Stimulated activated naive CD8-positive, alpha-beta T cell treated with anti-CD3 and anti-CD28 coated beads, Interleukin-15, amount 100 ng/mL, for 72 hours (primary cell): Measurements from ENCODE around the gene USP14.
"Not testable (repeated sequence)": the region's sequence is repeated elsewhere in the genome, so short reads cannot be mapped to it uniquely, and the experiment has no call there.

Source experiments
- ATAC-seq: fragments of 150-1000 bp; cut with Tn5 transposase; 2 replicates; pipeline ENCODE4 v1.10.0; 2021; ENCODE audit warnings: mild to moderate bottlenecking, moderate library complexity
- DNase-seq, 2 donors: peaks; one replicate each; pipeline ENCODE4 v3.0.0; 2021 to 2022
- H3K27ac Mint-ChIP-seq, 2 donors: one replicate each; pipeline ENCODE4 v1.8.0; 2022; ENCODE audit warnings: mild to moderate bottlenecking in 2 of 2, mixed read lengths in 2 of 2, moderate library complexity in 2 of 2
- H3K27me3 Mint-ChIP-seq: one replicate; pipeline ENCODE4 v1.8.0; 2022; ENCODE audit warnings: mixed read lengths
- H3K4me1 Mint-ChIP-seq: one replicate; pipeline ENCODE4 v1.8.0; 2022; ENCODE audit warnings: mild to moderate bottlenecking, mixed read lengths
- H3K4me3 Mint-ChIP-seq, 2 donors: one replicate each; pipeline ENCODE4 v1.8.0; 2022; ENCODE audit warnings: mild to moderate bottlenecking in 2 of 2, mixed read lengths in 2 of 2, moderate library complexity in 1 of 2
- H3K9me3 Mint-ChIP-seq, 2 donors: one replicate each; pipeline ENCODE4 v1.8.0; 2022; ENCODE audit warnings: mixed read lengths in 2 of 2

USP14 gene

DNA sequence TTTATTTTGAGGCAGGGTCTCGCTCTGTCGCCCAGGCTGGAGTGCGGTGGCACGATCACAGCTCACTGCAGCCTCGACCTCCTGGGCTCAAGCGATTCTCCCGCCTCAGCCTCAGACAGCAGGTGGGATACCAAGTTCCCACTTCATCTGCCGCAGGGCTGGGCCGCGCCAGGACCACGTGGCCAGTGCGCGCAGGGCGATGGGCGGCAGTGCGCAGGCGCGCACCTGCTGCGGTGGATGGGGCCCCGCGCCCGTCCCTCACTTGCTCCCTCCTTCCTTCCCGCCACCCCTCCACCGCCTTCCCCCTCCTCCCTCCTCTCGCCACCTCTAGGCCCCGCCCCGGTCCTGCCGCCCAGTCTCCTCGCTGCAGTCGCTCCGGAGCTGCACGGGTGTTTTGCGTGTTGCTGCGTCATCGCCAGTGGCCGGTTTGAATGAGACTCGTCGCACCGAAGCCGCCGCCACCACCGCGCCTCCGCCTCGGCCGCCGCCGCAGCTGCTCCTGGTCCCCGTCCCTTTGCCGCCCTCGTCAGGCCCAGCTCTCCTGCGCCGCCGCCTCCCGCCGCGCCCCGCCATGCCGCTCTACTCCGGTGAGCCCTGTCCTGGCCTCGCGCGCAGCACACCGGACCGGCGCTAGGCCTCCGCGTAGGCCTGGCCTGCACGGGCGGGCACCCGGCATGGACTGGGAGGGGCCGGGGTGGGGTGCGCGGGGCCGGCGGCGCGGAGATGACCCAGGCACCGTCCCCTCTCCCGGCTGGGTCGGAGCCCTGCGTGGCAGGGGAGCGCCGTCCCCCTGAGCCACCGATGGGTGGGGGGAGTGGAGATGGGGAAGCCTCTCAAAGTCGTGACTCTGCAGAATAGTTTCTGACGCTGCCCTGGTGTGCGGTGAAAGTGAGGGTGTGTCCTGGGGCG lies at the start of gene USP14:
USP14 (plus strand) TSS at position 430 of the 909 bp plus-strand sequence; CDS start at position 572, 142 bp downstream.
- Mint-ChIP-seq H3K27me3 (no peaks in the 10 kb centered on the region), H3K4me1 (peaks cover 41% of the 10 kb centered on the region), H3K27ac (peak within 1 kb of the TSS; percentile 93 to 97), H3K9me3 (no peaks in the 10 kb centered on the region), H3K4me3 (peak within 1 kb of the TSS; percentile 93 to 94)
- DNase-seq (peak; percentile 95 to 98), ATAC-seq (peak; percentile 93)

DNA sequence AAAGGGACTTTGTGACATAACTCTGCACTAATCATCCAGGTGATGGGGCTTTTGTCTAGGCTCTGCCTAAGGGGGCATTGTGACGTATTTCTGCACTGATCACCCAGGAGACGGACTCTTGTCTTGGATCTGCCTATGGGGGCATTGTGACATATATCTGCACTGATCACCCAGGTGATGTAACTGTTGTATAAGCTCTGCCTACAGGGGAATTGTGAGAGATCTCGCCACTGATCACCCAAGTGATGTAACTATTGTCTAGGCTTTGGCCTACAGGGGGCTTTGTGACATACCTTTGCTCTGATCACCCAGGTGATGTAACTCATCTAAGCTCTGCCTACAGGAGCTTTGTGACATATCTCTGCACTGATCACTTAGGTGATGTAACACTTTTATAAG lies 49.7 kb upstream of the USP14 start:
- H3K27me3 Mint-ChIP-seq, H3K4me3 Mint-ChIP-seq, DNase-seq, ATAC-seq: not testable (repeated sequence)
- peak overlapping the region in 1 of 2 donors; percentile 95 for H3K27ac Mint-ChIP-seq
- peaks cover 46% of the 10 kb centered on the region for H3K4me1 Mint-ChIP-seq
- peaks cover 31 to 44% of the 10 kb centered on the region in 2 donors for H3K9me3 Mint-ChIP-seq

DNA sequence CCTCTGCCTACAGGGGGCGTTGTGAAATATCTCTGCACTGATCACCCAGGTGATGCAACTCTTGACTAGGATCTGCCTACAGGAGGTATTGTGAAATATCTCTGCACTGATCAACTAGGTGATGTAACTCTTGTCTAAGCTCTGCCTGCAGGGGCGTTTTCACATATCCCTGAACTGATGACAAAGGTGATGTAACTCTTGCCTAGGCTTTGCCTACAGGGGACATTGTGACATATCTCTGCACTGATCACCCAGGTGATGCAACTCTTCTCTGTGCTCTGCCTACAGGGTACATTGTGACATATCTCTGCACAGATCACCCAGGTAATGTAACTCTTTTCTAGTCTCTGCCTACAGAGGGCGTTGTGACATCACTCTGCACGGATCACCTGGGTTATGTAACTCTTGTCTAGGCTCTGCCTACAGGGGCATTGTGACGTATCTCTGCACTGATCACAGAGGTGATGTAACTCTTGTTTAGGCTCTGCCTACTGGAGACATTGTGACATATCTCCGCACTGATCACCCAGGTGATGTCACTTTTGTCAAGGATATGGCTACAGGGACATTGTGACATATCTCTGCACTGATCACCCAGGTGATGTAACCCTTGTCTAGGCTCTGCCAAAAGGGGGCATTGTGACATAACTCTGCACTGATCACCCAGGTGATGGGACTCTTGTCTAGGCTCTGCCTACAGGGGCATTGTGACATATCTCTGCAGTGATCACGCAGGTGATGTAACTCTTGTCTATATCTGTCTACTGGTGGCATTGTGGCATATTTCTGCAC lies 49.0 kb upstream of the USP14 start:
- ATAC-seq, H3K27me3 Mint-ChIP-seq: not testable (repeated sequence)
- peaks cover 31 to 44% of the 10 kb centered on the region in 2 donors for H3K9me3 Mint-ChIP-seq
- peak overlapping the region; percentile 27 to 40 for H3K4me3 Mint-ChIP-seq
- H3K4me1 Mint-ChIP-seq, result peaks cover 41% of the 10 kb centered on the region
- H3K27ac Mint-ChIP-seq, result peak overlapping the region; percentile 91 to 95
- DNase-seq, result peak; percentile 75 to 81

DNA sequence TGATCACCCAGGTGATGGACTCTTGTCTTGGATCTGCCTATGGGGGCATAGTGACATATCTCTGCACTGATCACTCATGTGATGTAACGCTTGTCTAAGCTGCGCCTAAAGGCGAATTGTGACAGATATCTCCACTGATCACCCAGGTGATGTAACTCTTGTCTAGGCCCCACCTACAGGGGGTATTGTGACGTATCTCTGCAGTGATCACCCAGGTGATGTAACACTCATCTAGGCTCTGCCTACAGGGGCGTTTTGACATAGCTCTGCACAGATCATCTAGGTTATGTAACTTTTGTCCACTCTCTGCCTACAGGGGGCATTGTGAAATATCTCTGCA lies 48.5 kb upstream of the USP14 start:
- Mint-ChIP-seq H3K27ac (peak overlapping the region; percentile 91 to 95), H3K9me3 (peaks cover 31 to 44% of the 10 kb centered on the region in 2 donors), H3K4me3 (peak overlapping the region; percentile 7 to 27), H3K4me1 (peaks cover 40% of the 10 kb centered on the region)
- not testable (repeated sequence) for H3K27me3 Mint-ChIP-seq, ATAC-seq
- peak; percentile 50 to 68 for DNase-seq

DNA sequence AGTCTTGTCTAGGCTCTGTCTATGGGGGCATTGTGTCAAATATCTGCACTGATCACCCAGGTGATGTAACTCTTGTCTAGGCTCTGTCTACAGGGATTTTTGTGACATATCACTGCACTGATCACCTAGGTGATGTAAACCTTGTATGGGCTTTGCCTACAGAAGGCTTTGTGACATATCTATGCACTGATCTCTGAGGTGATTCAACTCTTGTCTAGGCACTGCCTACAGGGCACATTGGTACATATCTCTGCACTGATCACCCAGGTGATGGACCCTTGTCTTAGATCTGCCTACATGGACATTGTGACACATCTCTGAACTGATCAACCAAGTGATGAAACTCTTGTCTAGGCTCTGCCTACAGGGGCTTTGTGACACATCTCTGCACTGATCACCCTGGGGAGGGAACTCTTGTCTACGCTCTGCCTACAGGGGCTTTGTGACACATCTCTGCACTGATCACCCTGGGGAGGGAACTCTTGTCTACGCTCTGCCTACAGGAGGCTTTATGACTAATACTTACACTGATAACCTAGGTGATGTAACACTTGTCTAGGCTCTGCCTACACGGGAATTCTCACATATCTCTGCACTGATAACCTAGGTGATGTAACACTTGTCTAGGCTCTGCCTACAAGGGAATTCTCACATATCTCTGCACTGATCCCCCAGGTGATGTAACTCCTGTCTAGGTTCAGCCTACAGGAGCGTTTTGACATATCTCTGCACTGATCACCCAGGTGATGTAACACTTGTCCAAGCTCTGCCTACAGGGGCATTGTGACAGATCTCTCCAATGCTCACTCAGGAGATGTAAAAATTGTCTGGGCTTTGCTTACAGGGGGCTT lies 47.8 kb upstream of the USP14 start:
- ATAC-seq, H3K27me3 Mint-ChIP-seq: not testable (repeated sequence)
- H3K4me3 Mint-ChIP-seq, result peak overlapping the region; percentile 85 to 88
- H3K27ac Mint-ChIP-seq, result peak overlapping the region; percentile 91 to 95
- peak; percentile 65 to 83 for DNase-seq
- H3K9me3 Mint-ChIP-seq, result peaks cover 31 to 44% of the 10 kb centered on the region in 2 donors
- H3K4me1 Mint-ChIP-seq, result peaks cover 40% of the 10 kb centered on the region

DNA sequence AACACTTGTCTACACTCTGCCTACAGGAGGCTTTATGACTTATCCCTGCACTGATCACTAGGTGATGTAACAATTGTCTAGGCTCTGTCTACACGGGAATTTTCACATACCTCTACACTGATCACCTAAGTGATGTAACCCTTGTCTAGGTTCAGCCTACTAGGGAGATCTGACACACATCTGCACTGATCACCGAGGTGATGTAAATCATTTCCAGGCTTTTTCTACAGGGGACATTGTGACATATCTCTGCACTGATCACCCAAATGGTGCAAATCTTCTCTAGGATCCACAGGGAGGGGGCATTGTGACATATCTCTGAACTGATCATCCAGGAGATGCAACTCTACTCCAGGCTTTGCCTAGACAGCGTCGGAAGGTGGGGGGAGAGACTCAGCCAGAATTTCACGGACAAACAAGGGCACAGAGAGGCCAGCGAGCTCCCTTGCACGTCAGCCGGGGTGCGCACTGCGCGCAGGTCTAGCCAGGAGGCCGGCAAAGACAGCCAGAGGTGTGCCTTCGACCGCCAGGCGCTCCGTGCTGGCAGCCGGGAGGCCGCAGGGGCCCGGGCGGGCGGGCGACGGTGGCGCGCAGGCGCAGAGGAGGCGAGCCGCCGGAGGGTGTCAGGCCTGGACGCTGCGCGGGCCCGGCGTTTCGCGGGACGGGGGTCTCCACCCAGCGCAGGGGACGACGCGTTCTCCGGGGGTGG lies 46.9 kb upstream of the USP14 start:
- peak overlapping the region; percentile 85 to 88 for H3K4me3 Mint-ChIP-seq
- peak overlapping the region; percentile 91 to 95 for H3K27ac Mint-ChIP-seq
- no peaks in the 10 kb centered on the region for H3K27me3 Mint-ChIP-seq
- DNase-seq, result peak; percentile 80 to 88
- peak; percentile 68 for ATAC-seq
- peaks cover 31 to 44% of the 10 kb centered on the region in 2 donors for H3K9me3 Mint-ChIP-seq
- peaks cover 39% of the 10 kb centered on the region for H3K4me1 Mint-ChIP-seq

DNA sequence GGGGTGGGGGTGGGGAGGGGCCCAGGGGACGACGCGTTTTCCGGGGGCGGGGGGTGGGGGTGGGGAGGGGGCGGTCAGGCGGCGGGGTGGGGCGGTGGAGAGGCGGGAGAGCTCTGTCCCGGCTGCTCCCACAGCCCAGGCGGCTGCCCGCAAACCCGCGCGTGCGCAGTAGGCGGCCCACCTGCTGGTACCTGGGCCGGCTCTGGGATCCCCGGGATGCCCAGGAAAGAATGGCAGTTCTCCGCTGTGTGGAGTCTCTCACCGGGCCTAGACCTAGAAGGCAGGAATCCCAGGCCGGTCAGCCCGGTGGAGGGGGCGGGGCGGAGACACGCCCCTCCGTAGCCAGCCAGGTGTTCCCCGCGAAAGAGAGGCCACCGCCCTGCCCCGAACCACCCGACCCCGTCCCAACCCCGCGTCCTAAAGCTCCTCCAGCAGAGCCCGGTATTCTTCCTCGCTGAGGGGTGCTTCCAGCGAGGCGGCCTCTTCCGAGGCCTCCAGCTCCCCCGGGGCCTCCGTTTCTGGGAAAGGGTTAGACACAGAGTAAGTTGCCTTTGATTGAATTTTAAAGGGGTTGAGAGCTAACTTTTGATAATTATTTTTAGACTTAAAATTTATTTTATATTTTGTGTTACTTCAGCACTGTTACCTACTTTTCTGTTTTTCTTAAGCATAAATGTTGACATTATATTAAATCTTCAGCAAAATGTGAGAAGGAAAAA lies 46.2 kb upstream of the USP14 start:
- DNase-seq, result peak; percentile 28 to 41
- Mint-ChIP-seq H3K4me3 (peak overlapping the region; percentile 20 to 47), H3K9me3 (peaks cover 26 to 36% of the 10 kb centered on the region in 2 donors), H3K4me1 (peaks cover 32% of the 10 kb centered on the region)
- H3K27me3 Mint-ChIP-seq, H3K27ac Mint-ChIP-seq, ATAC-seq: not testable (repeated sequence)

DNA sequence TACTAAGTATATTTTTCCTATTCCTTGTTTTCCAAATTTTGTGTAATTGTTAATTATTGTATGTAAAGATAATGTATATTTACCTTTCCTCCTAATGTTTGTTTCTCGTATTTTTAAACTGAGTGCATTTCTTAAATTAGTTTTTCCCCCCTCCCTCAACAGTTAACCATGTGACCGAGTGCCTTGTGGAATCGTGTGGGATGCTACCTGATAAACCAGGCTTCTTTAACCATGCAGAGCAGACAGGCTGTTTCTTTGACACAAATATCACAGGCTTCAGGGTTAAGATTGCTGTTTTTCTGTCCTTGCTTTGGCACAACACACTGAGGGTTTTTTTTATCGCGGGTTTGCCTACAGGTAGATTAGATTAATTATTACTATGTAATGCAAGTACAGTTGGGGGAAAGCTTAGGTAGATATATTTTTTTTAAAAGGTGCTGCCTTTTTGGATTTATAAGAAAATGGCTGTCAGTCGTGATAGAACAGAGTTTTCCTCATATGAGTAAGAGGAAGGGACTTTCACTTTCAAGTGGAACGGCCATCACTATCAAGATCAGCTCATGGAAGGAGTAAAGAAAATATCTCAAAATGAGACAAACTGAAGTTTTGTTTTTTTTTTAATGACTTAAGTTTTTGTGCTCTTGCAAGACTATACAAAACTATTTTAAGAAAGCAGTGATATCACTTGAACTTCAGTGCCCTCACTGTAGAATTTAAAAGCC lies 37.7 kb upstream of the USP14 start:
- H3K27me3 Mint-ChIP-seq, H3K4me3 Mint-ChIP-seq, H3K4me1 Mint-ChIP-seq, ATAC-seq, H3K9me3 Mint-ChIP-seq, H3K27ac Mint-ChIP-seq, DNase-seq: not testable (repeated sequence)

DNA sequence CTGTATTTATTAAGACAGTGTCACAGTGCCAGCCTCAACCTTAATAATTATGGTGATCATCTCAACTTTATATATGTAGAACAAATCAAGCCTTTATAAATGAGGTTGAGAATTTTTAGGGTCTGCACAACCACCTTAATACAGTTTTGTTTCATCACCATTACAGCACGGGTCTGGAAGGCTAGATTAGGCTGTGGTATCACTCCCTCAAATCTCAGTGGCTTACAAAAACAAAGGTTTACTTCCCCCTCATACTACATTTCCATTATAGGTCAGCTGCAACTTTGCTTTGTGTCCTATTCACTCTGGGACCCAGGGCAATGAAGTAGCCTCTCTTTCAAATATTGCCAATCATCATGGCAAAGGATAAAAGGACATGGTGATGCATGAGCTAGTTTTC lies 23.3 kb upstream of the USP14 start:
- Mint-ChIP-seq H3K4me3 (no peak overlapping the region), H3K9me3 (peaks cover 0 to 6% of the 10 kb centered on the region in 2 donors), H3K27ac (no peak overlapping the region), H3K27me3 (no peaks in the 10 kb centered on the region), H3K4me1 (no peaks in the 10 kb centered on the region)
- DNase-seq (no peak), ATAC-seq (no peak)

DNA sequence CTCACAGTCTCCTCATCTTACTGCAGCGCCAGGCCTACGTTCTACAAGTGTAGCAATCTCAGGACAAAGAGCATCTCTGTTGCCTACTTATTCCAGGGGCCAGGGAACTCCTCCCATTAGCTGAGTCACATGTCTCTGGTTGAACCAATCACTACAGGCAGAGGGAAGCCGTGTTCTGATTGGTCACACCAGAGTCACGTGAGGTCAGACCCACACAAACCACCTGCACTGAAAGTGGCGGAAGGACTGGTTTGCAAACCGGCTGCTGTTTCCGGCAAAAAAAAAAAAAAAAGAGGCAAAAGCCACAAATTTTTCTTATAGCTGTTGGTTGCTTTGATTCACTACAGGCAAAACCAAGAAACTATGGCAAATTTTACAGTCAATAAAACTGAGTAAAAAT lies 21.9 kb upstream of the USP14 start:
- Mint-ChIP-seq H3K9me3 (no peaks in the 10 kb centered on the region), H3K4me3 (no peak overlapping the region), H3K4me1 (no peaks in the 10 kb centered on the region), H3K27ac (peak overlapping the region in 1 of 2 donors; percentile 82), H3K27me3 (no peaks in the 10 kb centered on the region)
- ATAC-seq, result peak; percentile 83
- peak; percentile 12 to 55 for DNase-seq

DNA sequence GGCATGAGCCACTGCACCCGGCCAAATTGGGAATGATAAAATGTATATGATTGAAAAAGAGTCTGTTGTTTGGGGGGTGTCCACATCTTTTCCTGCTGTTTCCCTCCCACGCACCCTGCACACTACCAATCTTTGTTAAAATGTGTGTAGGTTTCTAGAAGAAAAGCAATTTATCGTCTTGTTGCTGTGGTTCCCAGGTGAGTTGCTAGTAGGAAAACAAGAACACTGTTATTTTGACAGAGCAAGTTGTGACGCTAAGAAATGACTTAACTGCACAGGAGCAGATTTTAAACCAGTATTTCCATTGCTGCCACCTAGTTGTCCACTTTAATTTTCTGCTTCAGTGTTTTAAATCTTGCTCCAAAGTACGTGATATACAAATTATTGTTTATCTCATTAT lies 21.0 kb upstream of the USP14 start:
- DNase-seq (no peak), ATAC-seq (no peak)
- Mint-ChIP-seq H3K27ac (no peak overlapping the region), H3K9me3 (no peaks in the 10 kb centered on the region), H3K4me1 (no peaks in the 10 kb centered on the region), H3K4me3 (no peak overlapping the region), H3K27me3 (no peaks in the 10 kb centered on the region)

DNA sequence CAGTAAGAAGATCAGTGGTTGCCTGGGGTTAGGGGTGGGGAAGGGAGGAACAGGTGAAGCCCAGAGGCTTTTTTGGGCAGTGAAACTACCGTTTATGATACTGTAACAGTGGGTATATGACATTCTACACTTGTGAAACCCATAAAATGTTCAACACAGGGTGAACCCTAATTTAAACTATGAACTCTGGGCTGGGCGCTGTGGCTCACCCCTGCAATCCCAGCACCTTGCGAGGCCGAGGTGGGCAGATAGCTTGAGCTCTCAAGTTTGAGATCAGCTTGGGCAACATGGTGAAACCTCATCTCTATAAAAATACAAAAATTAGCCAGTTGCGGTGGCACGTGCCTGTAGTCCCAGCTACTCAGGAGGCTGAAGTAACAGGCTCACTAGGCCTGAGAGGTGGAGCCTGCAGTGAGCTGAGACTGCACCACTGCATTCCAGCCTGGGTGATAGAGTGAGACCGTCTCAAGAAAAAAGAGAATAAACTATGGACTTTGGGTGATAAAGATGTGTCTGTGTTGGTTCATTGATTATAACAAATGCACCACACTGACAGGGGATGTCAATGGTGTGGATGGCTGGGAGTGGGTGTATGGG lies 17.6 kb upstream of the USP14 start:
- H3K4me1 Mint-ChIP-seq, result no peaks in the 10 kb centered on the region
- no peak for ATAC-seq
- DNase-seq, result no peak
- H3K4me3 Mint-ChIP-seq, result no peak overlapping the region
- H3K27ac Mint-ChIP-seq, result no peak overlapping the region
- no peaks in the 10 kb centered on the region for H3K9me3 Mint-ChIP-seq
- no peaks in the 10 kb centered on the region for H3K27me3 Mint-ChIP-seq

DNA sequence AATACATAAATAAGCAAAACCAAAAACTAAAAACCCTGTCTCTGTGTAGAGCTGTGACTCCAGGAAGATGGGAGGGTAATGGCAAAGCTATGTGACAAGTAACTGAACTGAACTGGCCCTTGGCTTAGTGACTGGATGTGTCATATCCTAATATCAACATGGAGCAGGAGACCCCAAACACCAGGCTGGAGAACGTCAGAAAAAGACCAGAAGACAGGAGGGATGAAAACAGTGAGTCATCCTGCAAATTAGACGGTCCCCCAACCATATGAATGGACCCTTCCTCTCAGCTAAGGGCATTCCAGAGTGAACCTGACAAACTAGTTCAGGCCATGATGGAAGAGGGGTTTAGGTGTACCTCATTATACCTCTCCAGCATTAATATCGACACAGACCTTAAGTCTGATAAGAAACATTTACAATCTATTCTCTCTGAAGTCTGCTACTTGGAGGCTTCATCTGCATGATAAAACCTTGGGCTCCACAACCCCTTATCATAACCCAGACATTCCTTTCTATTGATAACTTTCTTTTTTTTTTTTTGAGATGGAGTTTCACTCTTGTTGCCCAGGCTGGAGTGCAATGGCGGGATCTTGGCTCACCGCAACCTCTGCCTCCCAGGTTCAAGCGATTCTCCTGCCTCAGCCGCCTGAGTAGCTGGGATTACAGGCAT lies 15.6 kb upstream of the USP14 start:
- H3K9me3 Mint-ChIP-seq, ATAC-seq, H3K4me1 Mint-ChIP-seq, H3K27me3 Mint-ChIP-seq, DNase-seq, H3K4me3 Mint-ChIP-seq, H3K27ac Mint-ChIP-seq: not testable (repeated sequence)
